ENCODE data around the gene KNDC1.
A peak's percentile ranks its signal among the peaks of the same experiment; 100 is the strongest.
"Not testable (repeated sequence)": the region's sequence is repeated elsewhere in the genome, so short reads cannot be mapped to it uniquely, and the experiment has no call there.

Gene KNDC1

GRCh38 chr10:133125901-133126300 is 34.1 kb upstream of the KNDC1 start:
- DNase-seq, result no peak

- no peak for DNase-seq
These were observed 33.4 kb upstream of the KNDC1 start for GRCh38 chr10:133126431-133127290.

GRCh38 chr10:133127291-133128125 is 32.5 kb upstream of the KNDC1 start:
- peak; percentile 15 for DNase-seq

GRCh38 chr10:133128126-133129070 is 31.6 kb upstream of the KNDC1 start:
- no peak for DNase-seq

- DNase-seq, result no peak
These were observed 30.8 kb upstream of the KNDC1 start for GRCh38 chr10:133129071-133129858.

- DNase-seq, result no peak
These were observed 30.0 kb upstream of the KNDC1 start for GRCh38 chr10:133129859-133130495.

- no peak for DNase-seq
These were observed 29.4 kb upstream of the KNDC1 start for GRCh38 chr10:133130602-133131001.

- no peak for DNase-seq
These were observed 29.0 kb upstream of the KNDC1 start for GRCh38 chr10:133131053-133131452.

GRCh38 chr10:133131734-133132472 is 28.1 kb upstream of the KNDC1 start:
- DNase-seq, result no peak

- DNase-seq, result no peak
These were observed 27.3 kb upstream of the KNDC1 start for GRCh38 chr10:133132473-133133291.

- DNase-seq, result no peak
These were observed 26.4 kb upstream of the KNDC1 start for GRCh38 chr10:133133471-133134231.

- DNase-seq, result no peak
These were observed 25.5 kb upstream of the KNDC1 start for GRCh38 chr10:133134411-133135115.

GRCh38 chr10:133135116-133135465 is 24.9 kb upstream of the KNDC1 start:
- no peak for DNase-seq

- DNase-seq, result not testable (repeated sequence)
These were observed 22.4 kb upstream of the KNDC1 start for GRCh38 chr10:133137486-133138145.

GRCh38 chr10:133139551-133140065 is 20.4 kb upstream of the KNDC1 start:
- DNase-seq, result no peak

- no peak for DNase-seq
These were observed 19.4 kb upstream of the KNDC1 start for GRCh38 chr10:133140417-133141143.

Data from activated naive CD4-positive, alpha-beta T cell treated with Interleukin-2 at 50 U/mL for 16 hours (primary cell).